ENCODE data around the gene PLEKHO1.
"Not testable (repeated sequence)": the region's sequence is repeated elsewhere in the genome, so short reads cannot be mapped to it uniquely, and the experiment has no call there.

Gene PLEKHO1

DNA sequence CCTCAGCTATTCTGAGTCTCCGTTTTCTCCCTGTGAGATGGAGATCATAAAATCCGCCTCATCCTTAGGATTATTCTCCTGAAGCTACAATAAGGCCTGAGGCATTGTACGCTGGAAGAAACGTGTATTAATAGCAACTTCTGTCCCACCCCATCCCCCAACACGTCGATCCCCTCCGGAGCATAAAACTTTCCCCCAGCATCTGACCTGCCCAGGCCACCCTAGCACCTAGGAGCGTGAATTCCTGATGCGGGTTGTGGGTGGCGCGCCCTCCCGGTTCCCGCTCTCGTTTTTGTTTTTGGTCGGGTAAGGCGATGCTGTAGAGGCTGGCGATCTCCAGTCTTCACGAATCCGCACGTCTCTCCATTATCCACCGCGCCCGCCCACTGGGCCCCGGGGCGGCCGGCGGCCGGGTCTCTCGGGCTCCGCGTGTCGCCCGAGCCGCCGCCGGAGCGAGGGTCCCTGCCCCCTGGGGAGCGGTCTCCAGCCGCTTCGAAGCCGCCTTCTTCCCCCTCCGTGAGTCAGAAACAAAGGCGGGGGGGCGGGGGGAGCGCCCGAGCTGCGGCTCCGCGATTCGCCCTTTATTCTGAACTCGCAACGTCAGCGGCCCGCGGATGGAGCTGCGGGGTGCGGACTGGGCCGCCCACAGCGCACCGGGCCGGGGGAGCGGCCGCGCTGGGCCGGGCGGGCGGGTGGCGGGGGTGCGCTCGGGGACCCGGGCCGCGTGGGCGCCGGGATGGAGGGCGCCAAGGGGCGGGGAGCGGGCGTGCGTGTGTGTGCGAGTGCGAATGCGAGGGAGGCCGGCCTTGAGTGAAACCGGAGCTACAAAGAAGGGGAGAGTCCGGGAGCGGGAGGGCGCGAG is at the start of gene PLEKHO1:
Gene PLEKHO1, plus strand, starts transcription at position 646 of the 862 bp plus-strand sequence. CDS start 342 bp downstream, outside the sequence.
- no peak for DNase-seq (ENCODE audit: low read depth)

DNA sequence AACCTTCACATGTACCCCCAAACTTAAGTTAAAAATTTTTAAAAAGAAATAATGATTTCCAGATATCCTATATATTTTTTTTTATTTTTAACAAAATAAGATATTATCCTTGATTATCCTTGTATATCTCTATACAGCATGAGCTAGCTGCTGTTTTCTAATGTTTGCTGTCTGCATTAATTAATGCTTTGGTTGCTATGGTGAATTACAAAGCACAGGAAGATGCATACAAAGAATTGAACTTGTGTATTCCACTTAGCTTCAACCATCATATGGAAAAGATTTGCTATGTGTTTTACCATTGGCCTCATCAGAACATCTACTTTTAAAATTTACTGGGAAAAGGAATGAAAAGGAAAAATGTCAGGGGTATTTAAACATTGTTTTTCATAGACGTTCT is 46.7 kb upstream of the PLEKHO1 start:
- no peak for DNase-seq (ENCODE audit: low read depth)

DNA sequence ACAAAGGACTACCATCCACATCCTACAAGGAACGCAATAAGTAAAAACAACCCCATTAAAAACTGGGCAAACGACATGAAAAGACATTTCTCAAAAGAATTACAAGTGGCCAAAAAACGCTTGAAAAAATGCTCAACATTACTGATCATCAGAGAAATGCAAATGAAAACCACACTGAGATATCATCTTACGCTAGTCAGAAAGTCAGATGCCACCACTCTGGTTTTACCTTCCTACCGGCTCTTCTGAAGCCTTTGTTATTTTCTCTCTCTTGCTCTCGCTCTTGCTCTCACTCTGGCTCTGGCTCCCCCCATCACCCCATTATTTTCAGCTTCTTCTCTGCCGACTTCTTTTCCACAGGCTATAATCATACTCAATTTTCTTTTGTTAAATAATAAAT is 43.4 kb upstream of the PLEKHO1 start:
- no peak for DNase-seq (ENCODE audit: low read depth)

DNA sequence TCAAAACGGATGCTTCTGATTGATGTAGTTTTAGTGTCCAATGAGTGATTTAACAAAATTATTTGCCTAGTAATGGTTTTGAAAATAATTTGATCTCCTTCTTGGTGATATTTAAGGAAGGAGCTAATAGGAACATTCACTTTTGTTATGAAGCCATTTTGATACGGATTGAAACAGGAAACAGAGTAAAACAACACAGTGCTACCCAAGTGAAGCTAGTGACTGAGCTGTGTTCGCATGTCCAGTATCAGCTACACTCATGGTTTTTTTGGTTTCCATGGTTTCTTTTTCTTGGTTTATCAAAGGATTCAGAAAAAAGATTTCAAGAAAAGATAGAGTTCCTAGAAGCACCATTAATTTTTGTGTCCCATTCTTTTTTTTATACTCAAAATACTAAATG is 40.1 kb upstream of the PLEKHO1 start:
- no peak for DNase-seq (ENCODE audit: low read depth)

DNA sequence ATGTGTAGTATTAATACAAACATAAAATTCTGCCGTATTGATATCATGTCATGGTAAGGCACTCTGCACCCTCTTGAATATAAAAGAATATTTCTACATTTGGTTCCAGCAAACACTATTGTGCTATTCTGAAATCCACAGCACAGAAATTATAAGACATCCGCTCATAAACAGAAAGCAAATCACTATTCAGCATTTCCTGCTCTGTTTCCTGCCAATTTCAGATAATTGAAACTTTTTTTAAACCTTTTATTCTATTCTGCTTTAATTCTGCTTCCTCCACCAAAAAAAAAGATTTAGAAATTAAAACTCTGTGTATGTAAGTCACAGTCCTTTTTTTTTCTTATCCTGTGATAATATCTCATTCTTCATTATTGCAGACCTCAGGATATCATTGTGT is 39.6 kb upstream of the PLEKHO1 start:
- DNase-seq (ENCODE audit: low read depth), result no peak

DNA sequence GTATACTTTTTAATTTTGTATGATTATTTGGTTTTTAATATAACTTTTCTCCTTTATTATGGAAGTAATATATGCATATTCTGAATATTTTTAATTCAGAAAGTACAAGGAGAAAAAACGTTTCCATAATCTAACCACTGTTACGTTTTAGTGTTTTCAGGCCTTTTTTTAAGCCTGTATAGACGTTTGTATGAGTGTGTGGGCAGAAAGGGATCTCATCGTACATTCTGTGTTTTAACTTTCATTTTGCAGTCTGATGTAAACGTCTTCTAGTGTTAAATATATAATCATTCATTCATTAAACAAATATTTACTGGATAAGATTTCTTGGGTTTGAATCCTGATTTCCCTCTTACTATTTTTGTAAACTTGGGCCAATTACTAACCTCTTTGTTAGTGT is 38.0 kb upstream of the PLEKHO1 start:
- no peak for DNase-seq (ENCODE audit: low read depth)

DNA sequence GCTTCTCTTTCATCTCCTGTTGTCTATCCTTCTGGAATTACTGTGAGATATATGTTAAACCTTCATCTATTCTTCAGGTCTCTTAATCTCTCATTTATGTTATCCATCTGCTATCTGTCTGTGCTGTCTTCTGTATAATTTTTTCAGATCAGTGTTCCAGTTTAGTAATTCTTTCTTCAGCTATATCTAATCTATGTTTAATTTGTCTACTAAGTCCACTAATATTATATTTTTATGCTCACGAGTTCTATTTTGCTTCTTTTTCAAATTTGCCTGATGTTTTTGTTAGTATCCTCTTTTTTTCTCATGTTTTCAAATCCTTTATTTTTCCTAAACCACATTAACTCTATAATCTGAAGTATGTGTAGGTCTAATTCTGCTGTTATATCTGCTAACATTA is 34.6 kb upstream of the PLEKHO1 start:
- no peak for DNase-seq (ENCODE audit: low read depth)

GRCh38 chr1:150118716-150119115 is 31.0 kb upstream of the PLEKHO1 start:
- no peak for DNase-seq (ENCODE audit: low read depth)

- DNase-seq (ENCODE audit: low read depth), result no peak
These were observed 28.4 kb upstream of the PLEKHO1 start for GRCh38 chr1:150121236-150121862.

- no peak for DNase-seq (ENCODE audit: low read depth)
These were observed 22.9 kb upstream of the PLEKHO1 start for GRCh38 chr1:150126811-150127210.

DNA sequence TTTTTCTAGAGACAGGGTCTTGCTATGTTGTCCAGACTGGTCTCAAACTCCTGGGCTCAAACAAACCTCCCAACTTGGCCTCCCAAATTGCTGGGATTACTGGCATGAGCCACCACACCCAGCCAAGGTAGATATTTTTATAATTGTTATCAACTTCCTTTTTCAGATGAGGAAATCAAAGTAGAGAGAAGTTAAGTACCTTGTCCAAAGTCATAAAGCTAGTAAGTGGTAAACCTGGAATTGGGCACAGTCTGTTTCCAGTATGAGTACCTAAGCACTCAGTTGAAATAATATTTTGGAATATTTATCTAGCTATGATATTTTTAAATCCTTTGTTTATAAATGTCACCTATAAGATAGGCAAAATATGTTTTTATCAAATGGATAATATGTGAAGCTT is 22.3 kb upstream of the PLEKHO1 start:
- DNase-seq (ENCODE audit: low read depth), result no peak

DNA sequence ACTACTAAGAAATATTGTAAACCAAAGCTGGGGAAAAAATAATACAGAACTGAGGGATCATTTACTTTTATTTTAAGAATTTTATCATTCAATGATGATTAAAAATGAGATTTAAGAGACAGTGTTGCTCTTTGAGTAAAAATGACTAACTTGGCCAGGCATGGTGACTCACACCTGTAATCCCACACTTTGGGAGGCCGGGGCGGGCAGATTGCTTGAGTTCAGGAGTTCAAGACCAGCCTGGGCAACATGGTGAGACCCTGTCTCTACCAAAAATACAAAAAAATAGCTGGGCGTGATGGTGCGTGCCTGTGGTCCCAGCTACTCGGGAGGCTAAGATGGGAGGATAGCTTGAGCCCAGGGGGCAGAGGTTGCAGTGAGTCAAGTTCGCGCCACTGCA is 21.8 kb upstream of the PLEKHO1 start:
- DNase-seq (ENCODE audit: low read depth), result no peak

GRCh38 chr1:150132372-150132771 is 17.3 kb upstream of the PLEKHO1 start:
- DNase-seq (ENCODE audit: low read depth), result no peak

DNA sequence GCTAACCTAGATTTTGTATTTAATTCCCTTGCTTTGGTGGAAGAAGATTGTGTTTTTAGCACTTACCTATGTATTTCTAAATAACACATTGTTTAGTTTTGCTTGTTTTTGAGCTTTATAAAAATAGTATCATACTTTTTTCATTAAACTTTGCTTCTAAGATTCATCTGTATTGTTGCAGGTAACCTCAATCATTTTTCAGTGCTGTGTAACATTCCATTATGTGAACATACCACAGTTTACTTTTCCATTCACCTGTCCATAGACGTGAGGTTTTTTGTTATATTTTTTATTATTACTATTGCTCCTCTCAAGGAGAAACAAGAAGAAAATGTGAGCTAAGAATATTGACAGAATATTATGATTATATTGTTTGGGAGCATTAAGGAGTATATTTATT is 15.2 kb upstream of the PLEKHO1 start:
- no peak for DNase-seq (ENCODE audit: low read depth)

DNA sequence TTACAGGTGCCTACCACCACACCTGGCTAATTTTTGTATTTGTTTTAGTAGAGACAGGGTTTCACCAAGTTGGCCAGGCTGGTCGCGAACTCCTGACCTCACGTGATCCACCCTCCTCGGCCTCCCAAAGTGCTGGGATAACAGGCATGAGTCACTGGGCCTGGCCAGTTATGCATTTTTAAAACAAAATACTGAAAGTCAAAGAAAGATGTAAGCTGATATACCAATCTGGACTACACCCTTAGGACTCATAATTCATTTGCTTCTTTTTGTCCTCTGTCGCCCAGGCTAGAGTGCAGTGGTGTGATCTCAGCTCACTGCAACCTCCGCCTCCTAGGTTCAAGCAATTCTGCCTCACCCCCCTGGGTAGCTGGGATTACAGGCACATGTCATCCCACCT is 14.3 kb upstream of the PLEKHO1 start:
- not testable (repeated sequence) for DNase-seq (ENCODE audit: low read depth)

GRCh38 chr1:150138044-150138443 is 11.7 kb upstream of the PLEKHO1 start:
- no peak for DNase-seq (ENCODE audit: low read depth)

DNA sequence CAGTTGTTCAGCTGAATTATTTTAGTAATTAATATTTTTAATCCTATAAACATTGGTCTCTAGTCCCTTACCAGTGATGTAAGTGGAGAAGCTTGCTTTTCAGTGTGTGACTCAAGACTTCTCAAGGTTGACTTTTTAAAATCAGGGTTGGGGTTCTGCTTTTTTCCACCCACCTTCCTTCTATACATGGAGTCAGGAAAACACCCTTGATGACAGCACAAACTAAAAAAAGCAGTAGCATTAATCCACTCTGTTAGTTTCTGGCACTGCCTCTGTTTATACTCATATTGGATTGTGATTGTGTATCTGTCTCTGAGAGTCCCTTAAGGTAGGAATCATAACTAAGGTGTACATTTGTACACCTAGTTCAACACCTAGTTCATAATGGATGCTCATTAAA is 8.3 kb upstream of the PLEKHO1 start:
- DNase-seq (ENCODE audit: low read depth), result no peak

DNA sequence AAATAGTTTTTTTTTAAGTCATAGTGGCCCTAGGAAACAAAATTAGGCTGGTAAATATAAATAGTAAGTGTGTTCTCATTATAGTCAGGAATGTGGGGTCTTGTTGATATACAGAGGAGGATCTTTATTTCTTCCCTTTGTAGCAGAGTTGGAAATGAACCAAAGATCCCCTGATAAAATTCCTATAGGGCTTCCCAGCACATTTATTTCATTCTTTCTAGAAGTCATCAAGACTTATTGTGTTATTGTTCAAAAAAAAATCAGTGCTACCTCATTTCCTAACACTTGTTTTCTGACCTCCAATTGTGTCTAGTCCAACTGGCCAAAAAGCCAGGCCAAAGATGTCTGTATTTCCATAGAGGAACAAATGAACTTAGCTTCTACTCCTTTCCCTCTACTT is 7.6 kb upstream of the PLEKHO1 start:
- DNase-seq (ENCODE audit: low read depth), result no peak

DNA sequence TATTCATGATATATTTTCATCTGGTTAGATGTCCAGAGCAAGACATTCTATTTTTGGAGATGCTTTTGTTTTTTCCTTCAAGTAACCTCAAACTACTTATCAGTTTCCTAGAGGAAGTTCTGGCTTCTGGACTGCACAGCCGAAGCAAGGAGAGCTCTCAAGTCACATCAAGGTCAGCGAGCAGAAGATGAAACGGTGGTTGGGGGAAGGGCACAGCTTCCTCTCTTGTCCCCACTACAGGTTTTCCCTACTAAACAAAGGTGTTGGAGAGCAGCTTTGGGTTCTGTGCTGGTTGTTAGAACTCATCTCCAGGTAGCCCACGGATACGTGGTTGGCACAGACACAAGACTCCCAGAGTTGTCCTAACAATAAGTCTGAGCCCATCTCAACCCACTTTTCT is 5.1 kb upstream of the PLEKHO1 start:
- no peak for DNase-seq (ENCODE audit: low read depth)

DNA sequence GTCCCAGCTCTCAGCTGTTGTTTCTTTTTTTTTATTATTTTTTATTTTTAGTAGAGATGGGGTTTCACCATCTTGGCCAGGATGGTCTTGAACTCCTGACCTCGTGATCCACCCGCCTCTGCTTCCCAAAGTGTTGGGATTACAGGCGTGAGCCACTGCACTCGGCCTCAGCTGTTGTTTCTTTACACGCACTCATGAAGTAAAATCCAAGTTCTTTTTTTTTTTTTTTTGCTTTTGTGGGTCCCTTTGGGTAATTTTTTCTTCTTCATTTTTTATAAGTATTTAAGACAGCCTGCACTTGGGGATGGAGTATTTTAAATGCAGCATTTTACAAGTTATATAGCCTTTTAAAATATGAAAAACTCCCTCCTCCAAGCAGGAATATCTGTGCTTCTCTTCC is 3.7 kb upstream of the PLEKHO1 start:
- not testable (repeated sequence) for DNase-seq (ENCODE audit: low read depth)

DNA sequence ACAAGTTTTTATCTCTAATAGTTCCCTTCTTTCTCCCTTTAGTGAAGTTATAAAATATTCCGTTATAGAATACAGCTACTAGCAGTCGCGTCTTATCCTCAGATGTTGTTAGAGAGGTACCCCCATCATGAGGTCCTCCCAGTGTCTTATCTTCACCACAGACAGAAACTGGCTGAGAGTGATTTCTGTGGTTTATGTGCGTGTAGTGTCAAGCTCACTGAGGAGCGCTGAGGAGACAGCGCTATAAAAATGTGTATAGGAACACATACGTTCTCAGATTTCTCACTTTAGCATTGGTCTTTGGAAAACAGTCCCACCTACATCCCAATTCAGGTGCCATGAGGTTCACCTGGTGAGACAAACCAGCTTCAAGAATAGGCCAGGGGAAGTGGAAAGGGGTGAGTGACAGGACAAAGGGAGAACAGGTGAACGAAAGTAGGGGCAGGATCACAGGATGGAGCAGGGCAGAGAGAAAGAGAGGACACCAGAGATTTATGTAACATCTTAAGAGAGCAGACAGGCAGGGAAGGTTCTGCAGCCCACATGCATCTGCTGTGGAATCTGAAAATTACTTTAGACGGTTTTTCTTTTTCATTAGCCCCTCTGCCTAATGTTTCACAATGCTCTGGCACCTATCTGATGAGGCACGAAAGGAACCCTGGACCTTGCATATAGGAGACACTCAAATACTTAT is 2.7 kb upstream of the PLEKHO1 start:
- no peak for DNase-seq (ENCODE audit: low read depth)

DNA sequence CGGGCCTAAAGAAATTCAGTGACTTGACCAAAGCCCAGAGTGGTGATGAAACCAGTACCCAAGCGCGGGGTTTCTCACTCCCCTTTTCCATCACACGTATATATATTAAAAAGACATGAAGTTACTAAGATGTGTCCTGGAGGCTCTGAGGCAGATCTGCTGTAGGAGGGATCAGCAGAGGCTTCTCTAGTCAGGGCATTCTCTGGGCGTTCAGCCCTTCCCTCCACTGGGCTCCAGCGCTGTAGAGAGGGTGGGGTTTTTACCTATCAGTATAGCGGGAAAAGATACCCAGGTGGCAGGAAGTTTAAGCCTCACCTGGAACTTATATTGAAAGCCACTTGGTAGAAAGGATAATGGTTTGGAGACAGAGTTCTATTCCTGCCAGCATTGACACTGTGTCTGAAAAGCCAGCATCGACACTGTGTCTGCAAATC is 862 bp upstream of the PLEKHO1 start:
- no peak for DNase-seq (ENCODE audit: low read depth)

Measured in CMK (cell line).